Right kidney (tissue), 1 donor: ENCODE data around the gene SATB2.

ENCODE experiments used
- DNase-seq: peaks from one replicate; pipeline ENCODE4 v3.0.0-alpha.2; 2016

SATB2 gene

DNA sequence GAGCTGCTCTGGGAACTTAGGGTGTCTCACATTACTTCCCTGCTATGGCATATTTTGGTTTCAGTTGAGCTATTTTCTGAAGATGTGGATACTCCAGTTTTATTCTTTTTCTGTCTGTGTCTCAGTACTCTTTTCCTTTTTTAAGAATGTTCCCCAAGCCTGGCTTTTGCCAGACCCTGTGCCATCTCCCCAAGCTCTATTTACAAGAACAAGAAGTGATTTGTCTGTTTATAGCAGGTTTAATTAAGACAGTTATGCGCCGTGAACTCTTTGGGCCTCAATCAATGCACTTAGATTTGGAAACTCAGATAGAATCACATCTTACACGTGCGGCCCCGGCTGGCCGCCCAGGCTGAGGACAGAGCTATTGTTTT lies 8.9 kb upstream of the SATB2 start:
- DNase-seq, result peak; percentile 29

GRCh38 chr2:199465988-199466691 lies 8.4 kb upstream of the SATB2 start:
- DNase-seq, result peak; percentile 31

DNA sequence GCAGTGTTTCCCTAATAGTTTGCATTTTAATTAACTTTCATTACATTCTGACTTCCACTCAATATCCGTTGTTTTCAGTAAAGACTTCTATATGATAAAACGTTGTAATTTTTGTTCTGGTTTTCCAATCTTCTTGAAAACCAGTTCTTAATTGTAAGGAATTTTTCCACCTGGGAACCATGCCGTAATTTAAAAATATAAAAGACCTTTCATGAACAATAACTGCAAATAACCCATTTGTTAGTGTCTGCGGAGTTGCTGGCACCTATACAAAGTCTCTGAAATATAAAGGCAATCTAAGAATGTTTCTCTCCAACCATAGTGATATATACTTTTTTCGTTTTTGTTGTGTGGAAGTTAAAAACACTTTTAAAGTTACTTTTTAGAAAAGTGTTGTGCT lies 7.7 kb upstream of the SATB2 start:
- DNase-seq, result no peak

- peak; percentile 70 for DNase-seq
These were observed 7.0 kb upstream of the SATB2 start for GRCh38 chr2:199464606-199465352.

GRCh38 chr2:199463708-199464605 lies 6.2 kb upstream of the SATB2 start:
- no peak for DNase-seq

GRCh38 chr2:199462956-199463692 lies 5.4 kb upstream of the SATB2 start:
- peak; percentile 86 for DNase-seq

- peak; percentile 69 for DNase-seq
These were observed 4.7 kb upstream of the SATB2 start for GRCh38 chr2:199462347-199462955.

DNA sequence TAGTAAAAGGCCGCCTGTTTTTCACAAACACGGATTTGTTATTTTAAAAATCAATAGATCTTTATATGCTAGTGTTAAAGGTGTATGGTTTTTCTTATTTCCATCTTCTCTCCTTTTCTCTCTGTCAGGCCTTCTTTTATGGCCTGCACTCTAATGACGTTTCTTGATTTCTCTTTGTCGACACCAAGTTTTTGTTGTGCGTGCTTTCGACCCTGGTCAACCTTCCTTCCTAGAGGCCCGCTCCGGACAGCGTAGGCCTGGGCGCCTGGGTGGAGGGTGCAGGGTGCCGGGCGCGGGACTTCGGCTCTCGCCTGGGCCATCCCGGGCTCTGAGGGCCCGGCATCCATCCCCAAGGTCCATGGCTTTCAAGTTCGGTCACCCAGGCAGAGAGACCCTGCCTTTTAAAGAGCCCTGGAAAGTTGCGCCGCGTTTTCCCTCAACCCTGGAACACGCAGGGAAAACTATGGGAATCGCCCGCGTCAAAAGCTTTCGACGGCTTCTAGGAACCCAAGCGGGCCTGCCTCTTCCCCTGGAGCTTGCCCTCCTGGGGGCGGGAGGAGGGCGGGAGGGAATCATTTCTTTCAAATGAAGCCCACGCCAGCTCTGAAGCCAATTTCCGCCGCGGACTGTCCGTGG lies 4.1 kb upstream of the SATB2 start:
- peak; percentile 69 for DNase-seq

DNA sequence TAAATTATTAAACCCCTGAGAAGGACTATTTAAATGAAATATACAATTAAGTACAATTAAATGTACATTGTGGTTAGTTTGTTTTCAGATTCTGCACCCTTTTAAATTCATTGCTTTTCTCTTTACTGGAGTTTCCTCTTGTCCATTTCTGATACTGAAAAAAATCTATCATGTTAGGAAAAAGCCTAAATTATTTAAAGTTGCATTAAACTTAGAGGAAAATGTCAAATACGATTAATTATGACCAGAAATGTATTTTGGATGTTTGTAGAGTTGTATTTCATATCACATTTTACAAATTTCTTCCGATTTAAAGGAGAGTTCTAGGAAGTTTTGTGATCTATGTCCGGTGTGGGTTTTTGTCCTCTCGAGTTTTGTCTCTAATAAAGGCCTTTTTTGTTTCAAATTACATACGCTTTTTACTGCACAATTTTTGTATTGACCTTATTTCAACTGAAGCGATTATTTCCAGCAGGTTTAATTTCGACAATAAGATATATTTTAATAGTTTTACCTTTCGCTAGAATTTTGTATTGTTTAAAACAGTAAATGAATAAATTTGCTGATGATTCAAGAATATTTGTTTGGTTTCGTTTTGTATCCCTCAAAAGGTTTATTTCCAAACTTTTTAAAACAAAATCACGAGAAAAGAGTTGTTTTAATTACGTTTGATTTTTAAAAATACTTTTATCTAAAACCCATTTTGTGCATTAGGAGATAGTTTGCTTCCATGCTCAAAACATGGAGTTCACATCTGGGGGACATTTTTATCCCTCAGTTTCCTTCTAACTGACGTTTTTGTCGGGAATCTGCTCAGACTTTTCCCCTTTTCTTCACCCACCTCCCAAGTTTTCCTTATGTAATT lies 3.3 kb upstream of the SATB2 start:
- DNase-seq, result peak; percentile 25

GRCh38 chr2:199460101-199460671 lies 2.4 kb upstream of the SATB2 start:
- DNase-seq, result peak; percentile 55

DNA sequence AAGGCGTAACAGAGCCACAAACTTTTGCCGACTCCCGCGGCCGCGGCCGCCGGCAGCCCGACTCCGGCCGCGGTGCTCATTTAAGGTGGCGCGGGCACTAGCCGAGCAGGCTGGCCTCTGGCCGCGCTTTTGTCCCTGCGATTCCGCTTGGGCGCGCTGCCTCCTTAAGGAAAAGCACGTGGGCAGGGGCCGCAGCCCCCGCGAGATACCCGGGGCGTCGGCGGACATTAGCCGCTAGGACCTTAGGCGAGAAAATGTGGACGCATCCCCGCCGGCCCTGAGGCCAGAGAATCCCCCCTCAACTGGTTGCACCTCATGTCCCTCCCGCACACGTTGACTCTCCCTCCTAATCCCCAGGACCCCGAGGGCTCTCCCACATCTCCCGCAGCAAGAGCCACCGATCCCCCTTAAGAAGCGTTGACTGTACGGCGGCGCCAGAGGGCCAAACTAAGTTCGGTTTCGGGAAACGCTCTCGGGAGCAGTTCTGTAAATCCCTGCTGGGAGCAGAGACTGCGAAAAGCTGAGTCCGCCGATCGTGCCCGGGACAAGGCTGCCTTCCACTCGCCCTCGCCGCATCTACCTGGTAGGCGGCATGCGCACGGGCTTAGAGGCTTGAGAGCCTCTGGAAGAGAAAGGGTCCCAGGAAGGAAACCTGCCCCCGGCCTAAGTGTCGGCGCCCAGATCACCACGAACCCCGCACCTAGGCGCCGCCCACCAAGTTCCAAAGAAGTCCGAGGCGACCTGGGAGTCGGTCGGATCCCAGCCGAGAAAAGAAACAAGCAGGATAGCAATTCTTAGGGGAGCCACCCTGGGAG lies 1.8 kb upstream of the SATB2 start:
- peak; percentile 96 for DNase-seq

DNA sequence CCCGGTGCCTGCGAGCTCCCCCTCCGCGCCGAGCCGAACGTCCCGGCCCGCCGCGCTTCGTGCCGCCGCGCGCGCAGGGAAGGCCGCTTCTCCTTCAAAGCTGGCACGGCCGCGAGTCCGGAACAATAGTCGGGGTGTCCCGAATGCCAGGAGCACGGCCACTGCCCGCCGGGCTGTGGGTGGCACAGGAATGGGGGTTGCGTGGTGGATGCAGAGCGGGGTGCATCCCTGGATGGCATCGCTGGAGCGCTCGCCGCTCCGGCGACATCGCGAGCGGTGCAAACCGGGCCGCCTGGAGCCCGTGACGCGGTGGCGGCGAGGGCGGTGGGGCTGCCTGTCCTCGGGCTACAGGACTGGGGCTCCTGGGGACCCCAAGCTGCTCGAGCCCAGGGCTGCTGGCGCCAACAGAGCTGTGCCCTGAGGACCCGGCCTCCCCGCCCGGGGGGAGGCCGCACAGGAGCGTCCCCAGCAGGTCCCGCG lies 1.1 kb upstream of the SATB2 start:
- DNase-seq, result peak; percentile 94

DNA sequence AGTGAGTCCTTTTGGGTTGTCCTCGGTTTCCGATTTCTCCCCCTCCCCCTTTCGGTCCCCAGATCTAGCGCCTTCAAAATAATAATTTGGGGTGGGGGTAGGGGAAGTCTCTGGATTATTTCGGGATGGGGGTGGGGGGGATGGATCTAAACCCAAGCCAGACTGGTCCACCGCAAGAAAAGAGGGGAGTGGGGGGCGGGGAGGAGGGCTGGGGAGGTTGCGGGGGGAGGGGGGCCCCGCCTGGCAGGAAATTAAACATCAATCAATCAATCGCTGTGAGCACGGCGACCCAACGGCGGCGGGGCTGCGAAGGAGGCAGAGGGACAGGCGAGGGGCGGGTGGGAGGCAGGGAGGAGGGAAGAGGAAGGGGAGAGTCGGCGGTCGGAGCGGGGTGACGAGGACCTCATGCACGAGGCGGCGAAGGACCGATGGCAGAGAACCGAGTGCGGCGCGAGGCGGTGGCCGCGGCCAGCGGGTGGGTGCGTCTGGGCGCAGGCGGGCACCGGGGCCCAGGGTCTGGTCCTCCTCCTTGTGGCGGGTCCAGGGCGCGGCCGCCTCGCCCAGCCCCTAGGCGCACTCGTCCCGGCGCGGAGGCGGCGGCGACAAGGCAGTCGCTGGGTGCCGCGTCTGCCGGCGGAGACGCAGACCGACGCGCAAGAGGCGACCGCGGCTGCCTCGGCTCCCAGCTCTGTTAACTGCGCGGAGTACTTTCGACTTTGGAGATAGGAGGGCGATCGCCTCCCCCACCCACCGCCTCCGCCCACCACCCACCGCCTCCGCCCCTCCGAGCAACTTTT lies 468 bp upstream of the SATB2 start:
- DNase-seq, result peak; percentile 71

DNA sequence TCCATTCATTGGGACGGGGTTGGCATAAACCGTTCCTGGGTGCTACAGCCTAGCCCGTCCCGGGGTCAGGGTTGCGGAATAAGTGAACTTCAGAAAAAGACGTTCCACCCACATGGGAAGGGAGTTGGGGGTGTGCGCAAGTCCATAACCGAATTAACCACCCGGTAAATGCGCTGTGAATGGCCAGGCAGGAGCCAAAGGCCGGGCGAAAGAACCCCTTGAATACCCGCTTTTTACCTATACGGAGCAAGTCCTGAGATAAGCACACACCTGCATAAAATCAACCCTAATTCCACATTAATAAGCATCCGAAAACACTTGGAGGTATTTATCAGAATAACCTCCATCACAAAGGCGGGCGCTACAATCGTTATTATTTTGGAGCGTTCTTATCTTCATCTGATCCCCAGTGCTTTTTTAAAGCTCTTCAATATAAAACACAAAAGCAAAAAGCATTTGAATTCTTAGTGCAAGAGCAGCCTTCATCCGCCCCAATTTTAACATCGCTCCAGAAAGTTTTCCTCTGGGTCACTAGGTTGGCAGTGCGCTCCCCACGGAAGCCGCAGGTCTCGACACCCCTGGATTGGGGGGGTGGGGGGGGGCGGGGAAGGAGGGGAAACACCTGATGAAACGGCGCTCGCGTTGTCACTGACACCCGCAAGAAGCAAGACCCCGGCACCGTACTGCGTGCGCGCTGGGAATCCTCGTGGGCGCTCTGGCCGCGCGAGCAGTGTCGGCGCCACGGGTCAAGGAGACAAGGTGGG lies 1.2 kb downstream of the SATB2 start:
- no peak for DNase-seq

DNA sequence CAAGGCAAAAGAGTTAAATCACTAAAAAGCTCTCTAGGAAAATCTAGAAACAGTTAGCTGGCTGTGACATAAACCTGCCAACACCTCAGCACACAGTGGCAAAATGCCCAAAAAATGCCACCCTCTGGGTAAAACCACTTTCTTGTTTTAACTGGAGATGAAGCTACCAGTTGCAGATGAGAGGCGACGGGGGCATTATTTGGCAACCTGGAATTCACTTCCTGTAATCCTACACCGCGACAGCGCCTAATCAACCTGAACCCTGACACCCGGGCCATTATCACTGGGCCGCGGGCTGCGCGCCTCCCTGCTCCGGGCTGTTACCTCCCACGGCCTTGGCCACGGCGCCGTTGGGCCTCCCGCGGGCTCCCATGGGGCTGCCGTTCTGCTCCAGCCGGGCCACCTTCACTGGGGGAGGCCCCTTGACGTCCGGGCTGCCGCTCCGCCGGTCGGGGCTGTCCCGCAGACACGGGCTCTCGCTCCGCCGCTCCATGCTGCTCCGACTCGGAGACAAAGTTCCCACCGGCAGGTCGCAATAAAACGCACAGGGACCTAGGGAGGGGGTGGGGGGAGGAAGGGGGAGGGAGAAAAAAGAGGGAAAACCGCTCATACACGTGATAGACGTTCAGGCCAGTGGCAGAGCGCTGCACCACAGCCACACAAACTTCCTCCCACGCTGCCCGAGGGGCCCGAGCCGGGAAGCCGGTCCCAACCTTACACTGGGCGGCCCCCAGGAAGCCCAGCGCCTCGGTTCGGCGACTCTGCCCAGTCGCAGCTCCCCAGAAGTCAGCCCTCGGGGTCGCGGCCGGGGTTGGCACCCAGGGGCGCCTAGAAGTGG lies 2.0 kb downstream of the SATB2 start:
- DNase-seq, result peak; percentile 74

DNA sequence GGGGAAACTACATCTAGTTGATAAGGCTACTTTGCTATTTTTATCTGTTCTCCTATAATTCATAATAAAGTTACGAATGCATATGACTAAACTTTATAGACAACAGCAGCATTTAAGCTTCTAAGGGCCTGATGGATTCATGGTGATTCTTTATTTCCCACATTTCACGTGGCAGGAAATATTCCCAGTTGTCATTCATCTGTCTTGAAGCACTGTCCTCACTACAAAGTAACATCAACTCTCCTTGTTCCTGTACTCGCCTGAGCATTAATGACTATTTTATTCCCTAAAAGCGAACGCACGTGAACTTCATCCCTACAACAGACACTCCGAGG lies 2.6 kb downstream of the SATB2 start:
- no peak for DNase-seq
